ENCODE data around the gene PRKAG2.

The PRKAG2 gene

DNA sequence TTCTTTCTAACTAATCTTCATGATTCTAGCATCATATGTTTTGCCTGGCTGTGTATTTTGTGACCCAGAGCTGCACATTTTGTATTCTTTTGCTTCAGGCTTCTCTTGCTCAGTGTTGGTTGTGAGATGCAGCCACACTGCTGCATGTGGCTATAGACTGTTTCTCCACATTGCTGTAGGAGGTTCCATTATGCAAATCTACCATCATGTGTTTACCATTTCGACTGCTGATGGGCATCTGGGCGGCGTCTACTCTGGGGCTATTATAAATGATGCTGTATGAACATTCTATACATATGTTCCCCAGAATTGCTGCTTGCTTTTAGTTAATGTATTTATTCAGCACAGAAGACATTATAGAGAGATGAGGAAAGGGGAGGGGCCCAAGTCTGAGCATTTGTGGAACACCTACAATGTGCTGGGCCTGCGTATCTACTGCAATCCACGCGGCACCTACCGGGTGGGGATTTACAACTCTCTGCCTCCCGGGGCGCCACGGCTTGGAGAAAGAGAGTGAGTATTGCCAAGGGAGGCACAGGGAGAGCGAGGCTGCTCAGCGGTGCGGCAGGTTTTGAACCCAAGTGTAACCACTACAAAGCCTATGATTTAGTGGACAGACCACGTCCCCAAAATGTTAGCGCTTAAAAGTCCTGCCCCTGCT, 172.5 kb downstream of the PRKAG2 start:
- no peak for DNase-seq

DNA sequence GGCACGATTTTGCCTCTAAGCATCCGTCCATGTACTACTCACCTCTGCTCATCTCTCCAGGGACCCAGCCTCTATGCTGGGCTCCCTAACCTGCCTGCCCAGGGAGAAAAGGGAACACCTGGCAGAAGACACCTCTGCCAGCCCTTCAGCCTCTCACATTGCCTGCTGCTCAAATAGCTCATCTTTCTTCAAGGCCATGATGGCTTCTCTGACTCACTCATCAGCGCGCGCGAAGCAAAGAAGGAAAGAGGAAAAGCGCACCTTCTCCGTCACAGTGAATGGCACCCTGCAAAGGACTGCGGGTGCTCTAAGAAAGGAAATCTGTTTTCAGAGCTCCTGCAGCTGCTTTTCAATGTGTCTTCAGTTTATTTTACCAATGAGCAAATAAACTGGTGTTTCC, 174.0 kb downstream of the PRKAG2 start:
- DNase-seq = no peak

DNA sequence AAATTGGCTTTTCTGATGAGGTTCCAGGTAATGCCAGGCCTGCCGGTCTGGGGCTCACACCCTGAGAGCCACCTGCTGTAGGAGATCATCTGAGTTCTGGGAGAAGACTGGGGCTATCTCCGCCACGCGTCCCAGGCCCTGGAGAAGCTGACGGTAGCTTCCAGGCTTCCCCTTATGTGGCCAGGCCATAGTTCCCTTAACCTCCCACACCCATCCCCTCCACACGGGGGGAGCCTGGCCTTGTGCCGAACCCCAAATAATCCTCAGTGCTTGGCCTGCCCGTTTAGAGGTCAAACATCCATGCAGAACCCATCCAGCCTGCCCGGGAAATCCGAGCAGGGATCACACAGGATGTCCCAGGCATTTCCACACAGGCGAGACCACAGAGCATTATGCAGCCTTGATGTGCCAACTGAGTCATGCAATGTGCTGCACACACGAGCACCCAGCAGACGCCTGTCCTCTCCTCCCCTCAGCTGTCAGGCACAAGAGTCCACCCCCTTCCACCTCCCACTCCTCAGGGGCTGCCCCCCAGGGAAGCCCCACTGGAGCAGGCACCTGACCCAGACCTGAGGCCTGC, 176.2 kb downstream of the PRKAG2 start:
- DNase-seq = no peak

DNA sequence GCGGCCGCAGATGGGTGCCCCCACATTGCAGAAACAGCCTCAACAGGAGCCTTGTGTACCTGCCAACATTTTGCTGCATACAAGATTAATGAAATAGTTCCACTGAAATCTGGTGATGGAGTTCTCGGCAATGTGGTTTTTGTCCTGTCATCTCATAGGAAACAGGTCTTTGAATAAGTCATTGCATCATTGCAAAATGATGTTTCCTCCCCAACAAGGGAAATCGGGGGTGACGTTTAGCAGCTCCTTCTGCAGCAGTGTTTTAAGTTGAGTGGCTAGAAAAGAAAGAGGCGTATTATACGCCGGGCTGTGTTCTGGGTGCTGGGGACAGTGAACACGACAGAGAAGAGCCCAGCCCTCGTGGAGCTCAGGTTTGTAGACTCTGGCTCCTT, 177.0 kb downstream of the PRKAG2 start:
- DNase-seq = peak; percentile 16

DNA sequence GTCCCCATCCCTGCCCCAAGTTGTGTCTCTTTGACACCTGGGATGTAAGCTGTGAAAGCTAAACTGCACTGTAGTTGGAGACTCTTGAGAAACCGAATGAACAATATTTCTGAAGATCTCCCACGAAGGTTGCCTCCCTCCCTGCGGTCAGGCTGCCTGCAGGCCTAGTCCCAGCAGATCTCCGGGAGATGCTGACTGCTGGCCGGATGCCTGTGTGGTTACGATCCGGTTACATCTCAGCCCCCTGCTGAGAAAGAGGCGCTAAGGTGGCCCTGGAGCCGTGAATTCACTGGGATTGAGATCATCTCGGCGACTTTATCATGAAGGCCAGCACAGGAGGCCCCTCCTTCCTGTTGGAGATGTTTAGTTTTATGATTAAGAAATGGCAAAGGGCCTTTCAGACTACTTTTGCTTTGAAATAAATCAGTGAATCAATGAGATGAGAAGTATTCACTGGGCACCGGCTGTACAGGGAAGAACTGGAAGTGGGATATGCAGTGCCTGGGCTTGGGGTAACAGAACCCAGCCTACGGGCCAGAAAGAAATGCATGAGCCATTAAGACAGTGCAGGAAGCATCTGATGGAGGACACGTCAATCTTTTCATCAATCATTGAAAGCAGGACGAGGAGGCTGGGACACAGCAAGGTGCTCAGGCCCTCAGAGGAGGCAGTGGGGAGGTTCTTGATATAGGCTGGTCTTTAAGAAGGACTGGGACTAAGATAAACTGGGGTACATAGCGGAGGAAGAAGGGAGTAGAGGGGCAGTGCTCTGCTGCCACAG, 177.6 kb downstream of the PRKAG2 start:
- no peak for DNase-seq

DNA sequence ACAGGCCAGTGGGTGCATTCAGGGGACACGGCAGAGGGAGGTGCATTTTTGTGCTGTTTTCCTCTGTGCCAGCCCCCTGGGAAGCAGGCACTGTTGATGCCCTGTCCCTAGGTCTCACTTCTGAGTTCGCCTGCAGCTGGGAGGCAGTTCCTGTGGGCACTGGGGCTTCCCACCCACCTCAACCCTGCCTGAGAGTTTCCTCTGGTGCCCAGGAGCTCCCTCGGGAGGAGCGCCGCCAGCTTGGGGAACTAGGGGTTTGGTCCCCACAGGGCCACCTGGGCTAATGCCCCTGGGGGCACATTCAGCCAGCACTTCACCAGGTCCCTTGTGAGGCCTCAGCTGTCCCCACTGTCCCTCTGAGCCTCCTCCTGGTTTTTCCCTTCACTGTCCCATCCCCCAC, 179.0 kb downstream of the PRKAG2 start:
- DNase-seq = no peak

DNA sequence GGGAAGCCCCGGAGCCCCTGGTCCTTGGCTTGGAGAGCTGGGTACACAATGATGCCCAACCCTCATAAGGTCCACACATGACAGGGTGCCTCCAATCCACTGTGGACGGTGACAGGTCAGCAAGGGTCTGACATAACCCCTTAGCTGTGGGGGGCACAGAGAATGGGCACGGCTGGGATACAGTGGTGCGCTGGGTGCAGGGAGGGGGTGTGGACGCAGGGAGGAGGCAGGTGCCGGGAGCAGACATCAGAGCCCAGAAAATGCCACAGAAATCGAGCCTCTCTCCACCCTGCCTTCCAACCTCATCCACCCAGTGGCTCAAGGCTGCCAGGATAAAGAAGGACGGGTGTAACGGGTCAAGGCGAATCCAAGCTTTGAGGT, 179.4 kb downstream of the PRKAG2 start:
- DNase-seq = no peak

DNA sequence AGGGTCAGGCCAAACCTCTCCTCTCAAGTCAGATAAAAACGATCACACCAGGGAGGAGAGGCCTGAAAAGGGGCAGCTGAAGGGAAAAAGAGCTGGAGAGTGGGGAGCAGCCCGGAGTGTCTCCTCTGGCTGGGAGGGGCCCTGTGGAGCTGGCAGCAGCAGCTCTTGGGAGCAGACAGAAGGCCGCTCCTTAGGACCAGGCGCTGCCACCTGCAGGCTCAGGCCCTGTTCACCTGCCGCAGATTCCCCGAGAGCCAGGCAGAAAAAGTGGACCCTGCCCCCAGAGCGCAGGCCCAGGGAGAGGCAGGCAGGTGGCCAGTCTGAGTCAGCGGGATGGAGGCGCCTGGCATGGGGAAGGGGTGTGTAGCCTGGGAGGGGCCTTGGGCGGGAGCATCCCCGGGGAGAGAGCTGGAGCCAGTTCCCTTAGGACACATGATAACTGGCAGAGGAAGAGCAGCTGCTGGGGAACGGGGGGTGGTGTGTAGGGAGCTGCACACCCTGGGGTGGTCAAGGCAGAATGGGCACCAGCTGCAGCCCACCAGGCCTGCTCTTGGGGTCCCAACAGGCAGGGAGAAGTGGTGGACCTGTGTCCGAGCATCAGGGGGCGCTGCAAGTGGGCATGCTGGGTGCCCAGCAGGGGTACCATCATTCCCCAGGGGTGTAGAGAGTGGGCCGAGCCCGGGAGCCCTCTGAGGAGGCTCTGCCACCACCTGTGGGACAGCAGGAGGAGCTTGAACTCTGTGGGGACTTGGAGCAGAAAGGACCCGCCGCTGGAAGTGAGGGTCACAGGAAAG, 180.0 kb downstream of the PRKAG2 start:
- no peak for DNase-seq

DNA sequence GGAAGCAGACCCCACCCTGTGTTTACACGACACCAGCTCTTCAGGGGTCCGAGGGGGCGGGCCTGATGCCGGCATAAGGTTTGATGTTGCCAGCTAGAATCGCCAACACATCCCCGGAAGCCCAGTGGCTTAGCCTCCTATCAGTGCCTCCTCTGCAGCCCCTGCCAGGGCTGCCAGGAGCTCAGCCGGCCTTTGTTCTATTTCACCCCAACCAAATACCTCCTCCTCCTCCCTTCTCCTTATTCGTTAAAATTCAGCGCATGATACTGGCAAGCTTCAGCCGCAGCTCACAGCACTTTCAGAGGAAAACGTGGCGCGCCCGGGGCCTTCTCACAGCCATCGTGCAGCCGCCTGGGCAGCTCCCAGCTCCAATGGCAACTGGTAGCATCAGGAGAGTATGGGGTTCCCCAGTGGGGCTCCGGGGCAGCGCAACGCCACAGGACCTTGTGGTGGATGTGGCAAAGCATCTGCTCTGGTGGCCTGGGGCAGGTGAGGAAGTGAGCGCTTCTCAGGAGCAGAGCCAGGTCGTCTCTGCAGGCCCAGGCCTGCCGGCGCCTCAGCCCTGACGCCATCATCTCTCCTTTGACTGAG, 180.9 kb downstream of the PRKAG2 start:
- no peak for DNase-seq

DNA sequence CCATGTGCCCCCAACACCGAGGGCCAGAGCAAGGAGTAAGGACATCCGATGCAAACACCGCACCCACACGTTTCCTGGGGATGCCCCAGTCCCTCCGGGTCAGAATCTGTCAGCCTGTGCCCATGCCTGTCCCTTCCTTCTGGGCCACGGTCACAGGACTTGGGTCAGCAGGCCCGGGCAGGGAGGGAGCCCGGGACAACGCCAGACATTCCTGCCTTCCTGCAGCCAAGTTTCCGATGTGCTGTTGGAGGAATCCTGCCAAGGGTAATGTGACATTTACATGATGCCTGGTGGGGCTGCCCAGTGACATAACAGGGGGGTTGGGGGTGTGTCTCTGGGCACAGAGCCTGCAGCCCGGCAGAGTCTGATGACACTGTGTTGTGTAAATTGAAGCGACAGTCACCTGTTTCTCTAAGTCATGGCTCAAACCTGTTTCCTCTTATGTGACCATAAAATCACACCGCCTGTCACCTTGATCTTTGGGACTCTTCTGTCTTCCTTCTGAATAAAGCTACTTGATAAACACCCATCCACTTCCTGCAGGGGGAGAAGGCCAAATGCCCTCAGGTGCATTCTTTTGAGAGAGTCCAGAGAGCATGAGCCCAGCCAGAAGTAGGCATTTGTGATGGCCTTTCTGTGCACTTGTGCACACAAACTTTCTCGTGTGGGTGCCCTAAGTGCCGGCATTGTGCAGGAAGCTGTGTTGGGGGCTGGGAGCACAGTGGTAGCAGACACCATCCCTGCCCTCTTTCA, 181.9 kb downstream of the PRKAG2 start:
- DNase-seq = no peak

DNA sequence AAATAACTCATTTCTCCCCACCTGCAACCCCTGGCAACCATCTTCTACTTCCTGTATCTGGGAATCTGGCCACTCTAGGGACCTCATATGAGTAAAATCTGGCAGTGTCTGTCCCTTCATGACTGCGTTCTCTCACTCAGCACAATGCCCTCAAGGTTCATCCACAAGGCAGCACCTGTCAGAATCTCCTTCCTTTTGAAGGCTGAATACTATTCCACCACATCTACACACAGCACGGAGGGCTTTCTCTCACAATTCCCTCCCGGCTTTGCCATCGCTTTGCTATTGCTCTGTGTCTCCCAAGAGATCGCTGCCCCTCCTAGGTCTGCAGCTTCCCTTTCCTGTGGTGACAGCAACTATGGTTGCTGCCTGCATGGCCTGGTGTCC, 182.5 kb downstream of the PRKAG2 start:
- DNase-seq = no peak

DNA sequence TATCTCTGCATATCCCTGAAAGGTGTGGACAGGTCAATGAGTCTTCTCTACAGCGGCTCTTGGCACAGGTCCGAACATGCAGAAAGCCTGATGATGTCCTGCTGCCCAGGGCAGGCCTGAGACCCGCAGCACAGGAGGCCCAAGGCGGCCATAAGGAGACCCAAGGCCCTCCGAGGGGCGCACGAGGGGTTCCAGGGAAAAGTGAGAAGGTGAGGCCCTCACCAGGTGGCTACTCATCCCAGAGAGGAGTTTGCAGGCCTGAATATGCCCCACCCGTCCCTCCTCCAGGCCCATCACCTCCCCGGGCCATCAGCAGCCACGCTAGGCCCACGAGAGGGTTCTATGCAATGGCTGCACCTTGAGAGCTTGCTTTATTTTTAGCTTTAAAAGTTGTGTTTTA, 183.8 kb downstream of the PRKAG2 start:
- no peak for DNase-seq

DNA sequence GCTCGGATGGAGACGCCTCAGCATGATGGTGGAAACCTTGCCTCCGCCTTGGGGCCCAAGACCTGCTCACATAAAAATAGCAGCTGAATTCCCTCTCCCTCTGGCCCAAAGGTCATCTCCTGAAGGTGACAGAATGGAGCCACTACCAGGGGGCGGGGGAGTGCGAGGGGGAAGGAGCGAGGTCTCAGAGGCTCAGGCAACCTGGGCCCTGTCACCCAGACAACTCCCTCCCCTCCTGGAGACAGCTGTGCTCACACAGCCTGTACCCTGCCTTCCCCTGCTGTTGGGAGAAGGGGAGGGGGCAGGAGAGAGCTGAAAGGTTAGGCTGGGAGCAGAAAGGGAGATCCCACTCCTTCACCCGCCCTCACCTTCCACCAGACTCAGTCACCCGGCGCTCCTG, 184.2 kb downstream of the PRKAG2 start:
- DNase-seq = no peak

DNA sequence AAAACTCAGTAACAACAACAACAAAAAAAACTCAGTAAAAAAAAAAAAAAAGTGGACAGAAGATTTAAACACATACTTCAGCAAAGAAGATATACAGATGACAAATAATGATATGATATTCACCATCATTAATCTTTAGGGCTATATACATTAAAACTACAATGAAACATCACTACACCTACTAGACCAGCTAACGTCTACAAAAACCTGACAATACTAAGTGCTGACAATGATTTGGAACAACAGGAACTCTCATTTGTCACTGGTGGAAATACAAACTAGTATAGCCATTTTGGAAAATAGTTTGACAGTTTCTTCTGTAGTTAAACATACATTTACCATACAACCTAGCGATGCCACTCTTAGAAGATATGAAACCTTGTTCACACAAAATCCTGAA, 185.5 kb downstream of the PRKAG2 start:
- no peak for DNase-seq

DNA sequence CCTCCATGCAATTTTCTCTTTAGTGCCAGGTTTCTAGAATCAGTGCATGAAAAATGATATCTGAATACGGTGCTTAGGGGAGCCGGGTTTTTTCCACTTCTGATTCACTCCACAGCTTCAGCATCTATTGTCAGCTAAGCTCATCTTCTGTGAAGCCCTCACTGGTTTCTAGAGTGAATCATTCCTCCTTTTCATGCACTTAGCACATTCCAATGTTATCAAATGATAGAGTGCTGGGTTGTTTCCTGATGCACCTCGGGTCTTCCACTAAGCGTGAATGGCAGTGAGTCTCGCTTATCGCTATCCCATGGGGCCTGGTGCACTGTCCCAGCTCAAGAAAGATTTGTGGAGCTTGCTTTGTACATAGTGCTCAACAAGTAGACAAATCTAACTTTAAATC, 186.3 kb downstream of the PRKAG2 start:
- no peak for DNase-seq

DNA sequence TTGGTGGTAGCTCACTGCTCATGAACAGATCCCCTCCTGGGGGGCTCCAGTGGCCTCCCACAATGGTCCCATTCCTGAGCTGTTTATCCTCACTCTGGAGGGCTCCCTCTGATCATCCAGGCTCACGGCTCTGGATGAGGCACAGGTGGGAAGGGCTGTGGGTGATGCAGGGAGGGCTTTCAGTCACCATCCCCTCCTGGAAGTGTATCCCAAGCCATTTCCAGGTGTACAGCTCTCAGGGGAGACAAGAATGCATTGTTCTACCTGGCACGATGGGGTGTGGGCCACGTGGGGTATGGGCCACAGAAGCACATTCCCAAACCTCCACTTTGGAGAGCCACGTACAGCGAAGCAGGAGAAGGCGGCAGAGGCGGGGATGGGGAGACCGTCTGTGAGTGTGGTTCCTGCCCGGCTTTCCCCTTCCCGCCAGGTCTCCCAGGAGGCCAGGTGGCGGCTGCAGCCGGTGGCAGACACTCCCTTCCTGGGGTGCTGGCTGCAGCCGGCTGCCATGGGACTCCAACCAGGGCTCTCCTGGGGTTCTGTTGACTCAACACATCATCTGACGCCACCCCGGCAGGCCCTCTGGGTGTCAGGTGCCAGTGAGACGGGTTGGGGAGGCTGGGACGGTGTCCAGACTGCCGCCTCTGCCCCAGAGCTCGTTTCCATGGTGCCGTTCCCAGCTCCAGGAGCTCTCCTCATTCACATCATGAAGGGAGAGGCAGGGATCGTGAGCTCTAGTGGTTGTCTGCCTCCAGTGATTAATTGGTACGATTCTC, 187.5 kb downstream of the PRKAG2 start:
- DNase-seq = no peak

DNA sequence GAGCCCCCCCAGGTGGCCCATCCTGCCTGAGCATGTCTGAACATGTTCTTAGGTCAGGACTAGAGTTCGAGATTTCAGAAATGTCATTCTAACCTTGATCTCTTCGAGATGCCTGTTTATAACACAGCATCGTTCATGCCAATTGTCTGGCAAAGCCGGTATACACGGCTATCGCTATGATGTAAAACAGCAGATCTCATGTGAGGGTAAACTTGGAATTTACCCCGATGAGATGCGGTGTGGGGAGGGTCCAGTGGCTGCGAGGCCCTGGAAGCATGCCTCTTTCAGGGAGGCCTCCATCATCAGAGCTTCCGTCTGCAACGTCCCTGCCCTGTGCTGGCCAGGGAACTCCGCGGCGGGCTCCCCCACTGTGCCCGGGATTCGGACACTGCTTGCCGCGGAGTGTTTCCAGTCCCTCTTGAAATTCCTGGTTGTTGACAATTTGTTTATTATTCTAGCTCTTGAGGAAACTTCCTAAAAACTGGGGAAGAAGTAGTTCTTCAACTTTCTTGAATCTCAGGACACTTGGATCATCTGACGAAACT, 188.6 kb downstream of the PRKAG2 start:
- no peak for DNase-seq

DNA sequence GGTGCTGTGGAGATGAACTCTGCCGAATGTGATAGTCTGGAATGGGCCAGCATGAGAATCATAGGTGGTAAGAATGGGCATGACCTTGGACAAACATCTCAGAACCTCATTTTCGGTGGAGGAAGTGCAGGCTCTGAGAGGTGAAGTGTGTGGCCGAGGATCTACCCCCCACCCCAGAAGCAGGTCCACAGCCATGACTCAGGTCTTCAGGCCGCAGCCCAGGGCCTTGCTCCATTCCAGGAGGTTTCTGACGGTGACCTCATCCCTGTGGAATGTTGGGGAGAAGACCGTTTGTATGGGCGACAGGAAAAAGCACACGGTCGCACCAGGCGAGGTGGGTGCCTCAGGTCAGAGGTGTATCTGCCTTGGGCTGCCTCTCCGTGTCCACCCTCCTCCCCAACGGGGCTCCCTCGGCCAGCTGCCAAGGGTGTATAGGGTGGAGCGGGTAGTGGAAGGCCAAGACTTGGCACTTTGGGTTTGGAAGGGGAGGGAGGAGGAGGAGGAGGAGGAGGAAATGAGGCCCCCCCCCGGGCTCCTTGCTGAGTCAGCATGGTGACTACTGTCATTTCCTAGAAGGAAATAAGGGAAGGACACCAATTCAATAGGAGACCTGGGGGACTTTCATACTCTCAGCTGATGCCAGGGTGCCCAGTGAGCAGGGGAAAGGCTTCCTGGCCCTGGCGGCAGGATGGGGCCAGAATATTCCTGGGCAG, 189.2 kb downstream of the PRKAG2 start:
- DNase-seq = no peak

DNA sequence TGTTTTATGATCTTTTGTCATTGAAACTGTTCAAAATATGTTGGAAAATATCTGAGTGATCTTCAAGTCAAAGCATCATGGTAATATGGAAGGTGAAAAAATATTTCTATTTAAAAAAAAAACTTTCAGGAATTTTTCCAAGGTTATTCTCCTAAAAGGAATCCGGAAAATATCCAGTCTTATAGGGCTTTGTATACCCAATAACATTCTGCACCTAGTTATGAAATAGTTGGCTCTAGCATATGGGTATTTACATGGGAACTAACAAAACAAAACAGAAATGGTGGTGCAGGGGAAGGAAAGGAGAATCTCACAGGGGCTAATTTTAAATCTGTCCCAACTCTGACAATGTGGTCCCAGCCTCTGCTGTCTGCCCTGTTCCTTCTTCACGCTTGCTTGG, 190.1 kb downstream of the PRKAG2 start:
- DNase-seq = no peak

DNA sequence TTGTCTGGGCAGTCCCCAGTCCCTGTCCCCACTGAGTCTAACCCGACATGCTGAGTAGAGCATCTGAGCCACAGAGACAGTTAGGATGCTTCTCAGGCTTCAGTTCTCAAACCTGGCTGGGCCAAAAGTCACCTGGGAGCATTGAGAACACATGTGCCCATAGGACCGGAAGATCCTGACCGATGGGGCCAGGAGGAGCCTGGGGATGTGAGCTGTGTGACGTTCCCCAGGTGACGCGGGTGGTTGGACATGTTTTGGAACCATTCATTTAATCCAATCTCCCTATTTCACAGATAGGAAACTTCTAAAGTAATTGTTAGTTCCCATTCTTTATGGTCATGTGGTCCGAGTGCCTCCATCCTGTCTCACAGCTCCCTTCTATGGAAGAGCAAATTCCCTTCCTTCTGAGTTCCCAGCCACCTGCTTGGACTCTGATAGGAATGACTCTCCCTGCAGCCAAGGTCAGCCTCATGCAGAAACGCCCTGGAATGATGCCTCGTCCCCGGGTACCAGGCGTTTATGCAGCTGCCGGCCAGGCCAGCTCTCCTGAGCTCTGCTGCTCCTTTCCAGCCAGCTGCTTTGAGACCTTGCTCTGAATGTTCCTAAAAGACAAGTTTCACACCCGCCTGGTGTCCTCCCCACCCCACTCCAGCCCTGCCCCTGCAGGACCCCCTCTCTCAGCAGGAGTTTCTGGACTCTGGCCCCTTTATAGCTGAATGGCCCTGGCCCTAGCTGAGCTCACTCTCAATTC, 190.7 kb downstream of the PRKAG2 start:
- no peak for DNase-seq

Measured in GDM1 (cell line).